ENCODE measurements around the gene RELN. TPM values are rescaled to one million over a fixed set of nuclear protein-coding genes. Genes with fewer than 3 reads are reported as not detected.

Gene RELN
- total and polyA plus RNA-seq, 10 donors = 0.03 to 7.6 (median 1.0) TPM

DNA sequence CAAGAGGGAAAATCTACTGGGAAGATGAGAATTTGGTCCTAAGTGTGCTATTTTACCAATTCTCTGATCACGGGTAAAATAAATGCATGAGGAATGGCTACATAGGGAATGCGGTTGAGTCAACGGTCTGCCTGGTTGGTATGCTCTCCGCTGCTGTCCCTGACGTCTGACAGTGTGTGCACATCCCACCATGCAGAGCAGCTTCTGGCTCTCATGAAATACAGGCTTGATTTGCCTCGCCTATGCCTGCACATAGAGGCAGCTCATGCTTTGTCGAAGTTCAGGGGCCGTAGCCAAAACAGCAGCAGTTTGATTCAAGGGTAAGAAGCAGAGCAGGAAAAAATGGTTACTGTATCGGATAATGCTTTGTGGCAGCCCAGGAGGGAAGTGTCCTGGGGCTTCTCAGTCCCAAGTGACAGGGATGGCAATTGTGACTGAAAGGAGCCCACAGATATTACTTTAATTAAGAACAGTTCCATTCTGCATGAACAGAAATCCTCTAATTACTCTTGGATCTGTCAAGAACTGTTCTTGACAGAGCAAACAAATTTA, 275.0 kb downstream of the RELN start:
- no peaks in the 10 kb centered on the region for H3K27me3 ChIP-seq (replicated peaks in 1 of 7)
- WGBS, 5 donors = 81 to 87% (median 82%) methylated on average over 9 of the region's 9 CpGs
- H3K36me3 ChIP-seq = no peaks in the 10 kb centered on the region
- intact Hi-C loops (cut with DNase I; ENCODE audit: low total_unique reads) = no loop called here
- TF ChIP-seq POLR2A (IDR thresholded peaks at IDR 0.05) (no peak), POLR2AphosphoS5 (IDR thresholded peaks at IDR 0.05) (no peak)
- TF ChIP-seq, protein P1, sequence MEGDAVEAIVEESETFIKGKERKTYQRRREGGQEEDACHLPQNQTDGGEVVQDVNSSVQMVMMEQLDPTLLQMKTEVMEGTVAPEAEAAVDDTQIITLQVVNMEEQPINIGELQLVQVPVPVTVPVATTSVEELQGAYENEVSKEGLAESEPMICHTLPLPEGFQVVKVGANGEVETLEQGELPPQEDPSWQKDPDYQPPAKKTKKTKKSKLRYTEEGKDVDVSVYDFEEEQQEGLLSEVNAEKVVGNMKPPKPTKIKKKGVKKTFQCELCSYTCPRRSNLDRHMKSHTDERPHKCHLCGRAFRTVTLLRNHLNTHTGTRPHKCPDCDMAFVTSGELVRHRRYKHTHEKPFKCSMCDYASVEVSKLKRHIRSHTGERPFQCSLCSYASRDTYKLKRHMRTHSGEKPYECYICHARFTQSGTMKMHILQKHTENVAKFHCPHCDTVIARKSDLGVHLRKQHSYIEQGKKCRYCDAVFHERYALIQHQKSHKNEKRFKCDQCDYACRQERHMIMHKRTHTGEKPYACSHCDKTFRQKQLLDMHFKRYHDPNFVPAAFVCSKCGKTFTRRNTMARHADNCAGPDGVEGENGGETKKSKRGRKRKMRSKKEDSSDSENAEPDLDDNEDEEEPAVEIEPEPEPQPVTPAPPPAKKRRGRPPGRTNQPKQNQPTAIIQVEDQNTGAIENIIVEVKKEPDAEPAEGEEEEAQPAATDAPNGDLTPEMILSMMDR (IDR thresholded peaks at IDR 0.05 in 8 of 11, conservative IDR thresholded peaks at IDR 0.05 in 3 of 11) = no peak
- H3K27ac ChIP-seq = no peak overlapping the region
- DNase-seq = no peak
- H3K4me1 ChIP-seq = no peaks in the 10 kb centered on the region
- no peaks in the 10 kb centered on the region for H3K9me3 ChIP-seq
- H3K4me3 ChIP-seq = no peak overlapping the region

DNA sequence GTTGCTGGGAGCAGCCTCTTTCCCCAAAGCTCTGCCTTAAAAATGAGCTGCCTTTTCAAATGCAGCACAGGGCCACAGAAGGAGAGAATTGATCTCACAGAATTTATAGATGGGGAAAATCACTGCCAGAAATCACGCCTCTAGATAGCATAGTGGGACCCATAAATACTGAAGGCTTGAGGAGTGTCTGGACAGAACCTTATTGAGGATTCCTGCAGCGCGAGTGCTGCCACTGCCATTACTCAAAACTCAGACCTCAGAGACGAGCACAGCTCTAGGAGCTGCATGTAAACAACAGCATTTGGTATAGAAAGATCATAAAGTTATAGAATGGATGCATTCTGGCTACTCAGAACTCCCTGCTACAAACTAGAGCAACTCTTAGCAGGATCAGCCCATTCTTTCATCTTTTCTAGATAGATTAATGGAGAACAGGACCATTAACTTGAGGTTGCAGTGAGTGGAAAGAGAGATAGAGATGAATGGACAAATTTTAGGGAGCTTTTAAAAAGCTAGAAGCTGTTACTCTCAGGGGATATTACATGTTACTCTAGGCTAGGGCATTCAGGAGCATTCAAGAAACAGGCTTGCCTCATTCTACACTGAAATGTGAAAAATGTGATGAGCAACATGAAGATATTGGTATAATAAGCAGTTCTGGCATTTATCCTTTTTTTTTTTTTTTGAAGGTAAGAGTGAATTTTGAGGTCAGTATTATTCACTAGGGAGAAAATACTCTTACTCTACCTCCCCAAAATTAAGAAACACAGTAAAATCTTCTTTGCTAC, 276.3 kb downstream of the RELN start:
- no peak overlapping the region for H3K27ac ChIP-seq
- H3K4me3 ChIP-seq = no peak overlapping the region
- no peaks in the 10 kb centered on the region for H3K4me1 ChIP-seq
- no peaks in the 10 kb centered on the region for H3K9me3 ChIP-seq
- no peaks in the 10 kb centered on the region for H3K27me3 ChIP-seq (replicated peaks in 1 of 7)
- H3K36me3 ChIP-seq = no peaks in the 10 kb centered on the region
- DNase-seq = no peak
- WGBS, 5 donors = 64 to 81% (median 67%) methylated on average over 4 of the region's 4 CpGs
- no peak for TF ChIP-seq POLR2A (IDR thresholded peaks at IDR 0.05)
- TF ChIP-seq POLR2AphosphoS5 (IDR thresholded peaks at IDR 0.05) = no peak
- intact Hi-C loops (cut with DNase I; ENCODE audit: low total_unique reads) = no loop called here

DNA sequence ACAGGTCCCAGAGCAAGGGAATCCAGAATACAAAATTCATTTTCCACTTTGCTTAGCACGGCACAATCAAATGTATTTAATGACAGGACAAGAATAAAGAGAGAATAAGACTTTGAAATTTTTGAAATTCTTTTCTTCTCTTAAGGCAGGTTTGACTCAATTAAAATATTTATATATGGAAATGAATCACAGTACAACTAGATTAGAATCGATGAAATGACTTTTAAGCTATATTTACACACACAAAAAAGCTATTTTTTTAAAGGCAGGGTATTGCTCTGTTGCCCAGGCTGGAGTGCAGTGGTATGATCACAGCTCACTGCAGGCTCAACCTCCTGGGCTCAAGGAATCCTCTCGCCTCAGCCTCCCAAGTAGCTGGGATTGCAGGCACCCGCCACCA, 278.0 kb downstream of the RELN start:
- 80 to 90% (median 88%) methylated on average over 4 of the region's 4 CpGs for WGBS, 5 donors
- TF ChIP-seq POLR2AphosphoS5 (IDR thresholded peaks at IDR 0.05) (no peak), POLR2A (IDR thresholded peaks at IDR 0.05) (no peak)
- TF ChIP-seq, protein P1 (IDR thresholded peaks at IDR 0.05 in 8 of 11, conservative IDR thresholded peaks at IDR 0.05 in 3 of 11) = no peak
- no peaks in the 10 kb centered on the region for H3K27me3 ChIP-seq (replicated peaks in 1 of 7)
- no peak overlapping the region for H3K4me3 ChIP-seq
- H3K9me3 ChIP-seq = no peaks in the 10 kb centered on the region
- no peak for DNase-seq
- no peak overlapping the region for H3K27ac ChIP-seq
- H3K36me3 ChIP-seq = no peaks in the 10 kb centered on the region
- intact Hi-C loops (cut with DNase I; ENCODE audit: low total_unique reads) = no loop called here
- no peaks in the 10 kb centered on the region for H3K4me1 ChIP-seq

DNA sequence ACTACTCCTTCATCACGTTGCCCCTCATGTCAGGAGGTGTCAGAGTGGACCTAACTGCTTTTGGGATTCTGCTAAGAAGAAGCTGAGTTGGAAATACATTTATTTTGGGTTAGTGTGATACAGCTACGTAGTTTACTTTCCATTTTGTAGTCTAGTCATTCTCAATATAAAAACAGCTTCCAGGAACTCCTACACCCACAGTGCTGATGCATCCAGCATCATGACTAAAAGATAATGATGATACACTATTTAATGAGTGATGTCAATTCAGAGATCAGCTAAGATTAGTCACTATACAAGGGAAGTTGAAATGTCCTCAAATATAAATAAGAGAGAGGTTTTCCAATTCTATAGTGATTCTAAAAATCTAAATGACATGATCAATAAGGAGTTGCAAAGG, 279.2 kb downstream of the RELN start:
- TF ChIP-seq, protein P1 (IDR thresholded peaks at IDR 0.05 in 8 of 11, conservative IDR thresholded peaks at IDR 0.05 in 3 of 11) = no peak
- no peak for TF ChIP-seq POLR2AphosphoS5 (IDR thresholded peaks at IDR 0.05)
- TF ChIP-seq POLR2A (IDR thresholded peaks at IDR 0.05) = no peak
- Histone ChIP-seq H3K27ac (no peak overlapping the region), H3K27me3 (replicated peaks in 1 of 7) (no peaks in the 10 kb centered on the region), H3K9me3 (no peaks in the 10 kb centered on the region), H3K4me3 (no peak overlapping the region), H3K4me1 (no peaks in the 10 kb centered on the region), H3K36me3 (no peaks in the 10 kb centered on the region)
- no peak for DNase-seq
- intact Hi-C loops (cut with DNase I; ENCODE audit: low total_unique reads) = no loop called here
- WGBS, 5 donors = 43 to 63% (median 54%) methylated on average over 2 of the region's 2 CpGs

All from spleen (tissue), 11 donors.